Erythroblast (primary cell): Measurements from ENCODE around the gene GMPR.

Experiments
- DNase-seq, 2 experiments: peaks; one replicate each; lab custom pipeline; 2025; lab: John Stamatoyannopoulos, UW
- GATA1 ChIP-seq: IDR thresholded peaks from 2 replicates; pipeline ENCODE4 v1.6.1; 2011; ENCODE audit warnings: low read depth, mild to moderate bottlenecking, control low read depth, low read length, moderate library complexity
- POLR2A ChIP-seq: IDR thresholded peaks from 2 replicates; pipeline ENCODE4 v1.6.1; 2011; ENCODE audit warnings: mild to moderate bottlenecking, low read length

The GMPR gene

GRCh38 chr6:16278750-16279149 is 40.4 kb downstream of the GMPR start:
- DNase-seq = no peak
- no peak for TF ChIP-seq POLR2A
- TF ChIP-seq GATA1 = no peak

GRCh38 chr6:16279243-16279642 is 40.9 kb downstream of the GMPR start:
- TF ChIP-seq GATA1 (no peak), POLR2A (no peak)
- no peak for DNase-seq

GRCh38 chr6:16282370-16282769 is 44.0 kb downstream of the GMPR start:
- no peak for TF ChIP-seq GATA1
- no peak for TF ChIP-seq POLR2A
- DNase-seq = no peak

GRCh38 chr6:16284472-16284871 is 46.1 kb downstream of the GMPR start:
- TF ChIP-seq GATA1 (no peak), POLR2A (no peak)
- no peak for DNase-seq

GRCh38 chr6:16285467-16286150 is 47.2 kb downstream of the GMPR start:
- TF ChIP-seq GATA1 (no peak), POLR2A (no peak)
- no peak for DNase-seq

- DNase-seq = peak; percentile 25 to 44
- TF ChIP-seq GATA1 = no peak
- TF ChIP-seq POLR2A = no peak
Measured at GRCh38 chr6:16286151-16286522, 47.8 kb downstream of the GMPR start.

GRCh38 chr6:16288163-16288562 is 49.8 kb downstream of the GMPR start:
- no peak for TF ChIP-seq GATA1
- no peak for TF ChIP-seq POLR2A
- no peak for DNase-seq

GRCh38 chr6:16291739-16292138 is 53.4 kb downstream of the GMPR start:
- DNase-seq = no peak
- no peak for TF ChIP-seq POLR2A
- TF ChIP-seq GATA1 = no peak

- no peak for DNase-seq
- no peak for TF ChIP-seq POLR2A
- TF ChIP-seq GATA1 = no peak
Measured at GRCh38 chr6:16292432-16292831, 54.0 kb downstream of the GMPR start.

- DNase-seq = no peak
- TF ChIP-seq GATA1 (no peak), POLR2A (no peak)
Measured at GRCh38 chr6:16292942-16293341, 54.6 kb downstream of the GMPR start.

- no peak for TF ChIP-seq GATA1
- TF ChIP-seq POLR2A = no peak
- no peak for DNase-seq
Measured at GRCh38 chr6:16294371-16294770, 56.0 kb downstream of the GMPR start.

GRCh38 chr6:16295060-16295459 is 56.7 kb downstream of the GMPR start:
- no peak for DNase-seq
- TF ChIP-seq POLR2A (no peak), GATA1 (no peak)

- TF ChIP-seq POLR2A (no peak), GATA1 (no peak)
- DNase-seq = no peak
Measured at GRCh38 chr6:16295471-16295870, 57.1 kb downstream of the GMPR start.

GRCh38 chr6:16296061-16296670 is 57.8 kb downstream of the GMPR start:
- DNase-seq = no peak
- TF ChIP-seq GATA1 = no peak
- TF ChIP-seq POLR2A = no peak

- no peak for TF ChIP-seq POLR2A
- TF ChIP-seq GATA1 = no peak
- DNase-seq = no peak
Measured at GRCh38 chr6:16299861-16300260, 61.5 kb downstream of the GMPR start.

GRCh38 chr6:16301511-16301910 is 63.1 kb downstream of the GMPR start:
- DNase-seq = no peak

More at GRCh38 chr6:16301511-16301910, 63.1 kb downstream of the GMPR start:
- TF ChIP-seq GATA1 (no peak), POLR2A (no peak)
